SU-DHL-6 (cell line): ENCODE results near the gene TEK.

Experiments used
- H2AFZ ChIP-seq: fragments of 200-600 bp; sonication (generic); 2 replicates; pipeline ENCODE4 v1.6.1; 2014; ENCODE audit warnings: low read depth, mild to moderate bottlenecking, moderate library complexity, mixed read lengths, antibody characterized with exemption, low read length; ENCODE audit not compliant: severe bottlenecking
- H3F3A ChIP-seq: fragments of 200-600 bp; shearing (Covaris generic); 2 replicates; pipeline ENCODE4 v1.6.0; 2016; ENCODE audit warnings: antibody characterized with exemption, mild to moderate bottlenecking; ENCODE audit not compliant: insufficient read depth
- H3K27ac ChIP-seq: fragments of 200-600 bp; sonication (generic); 2 replicates; pipeline ENCODE4 v1.5.1; 2016; ENCODE audit warnings: low read depth, mild to moderate bottlenecking, low read length, moderate library complexity, mixed read lengths
- H3K27me3 ChIP-seq: fragments of 200-600 bp; sonication (generic), shearing (Covaris generic); 2 replicates; pipeline ENCODE4 v1.6.0; 2014; ENCODE audit warnings: mild to moderate bottlenecking, low read length
- H3K36me3 ChIP-seq: fragments of 200-600 bp; sonication (generic); 2 replicates; pipeline ENCODE4 v1.6.1; 2014; ENCODE audit warnings: mild to moderate bottlenecking, low read length, mixed read lengths
- H3K4me2 ChIP-seq: fragments of 300-600, 200-600 bp; shearing (Covaris generic), sonication (generic); 2 replicates; pipeline ENCODE4 v1.6.0; 2014; ENCODE audit warnings: low read length, low read depth, mild to moderate bottlenecking; ENCODE audit not compliant: poor library complexity, severe bottlenecking
- H3K4me3 ChIP-seq: fragments of 200-600 bp; sonication (generic); 2 replicates; pipeline ENCODE4 v1.5.1; 2014; ENCODE audit warnings: antibody characterized with exemption, low read length, mild to moderate bottlenecking, mixed read lengths; ENCODE audit not compliant: insufficient read depth, poor library complexity, severe bottlenecking
- H3K79me2 ChIP-seq: fragments of 200-600 bp; sonication (generic); 2 replicates; pipeline ENCODE4 v1.6.1; 2014; ENCODE audit warnings: mild to moderate bottlenecking, low read length, moderate library complexity; ENCODE audit not compliant: insufficient read depth
- H3K9ac ChIP-seq: fragments of 200-600 bp; sonication (generic); 2 replicates; pipeline ENCODE4 v1.7.0; 2014; ENCODE audit warnings: mild to moderate bottlenecking, low read length
- H3K9me2 ChIP-seq: fragments of 200-600 bp; sonication (generic); replicated peaks from 2 replicates; pipeline ENCODE4 v1.6.1; 2014; ENCODE audit warnings: low read length; ENCODE audit not compliant: insufficient read depth
- H3K9me3 ChIP-seq: fragments of 200-600 bp; sonication (generic); 2 replicates; pipeline ENCODE4 v1.6.1; 2014; ENCODE audit warnings: low read length, mixed read lengths; ENCODE audit not compliant: insufficient read depth
- H4K20me1 ChIP-seq: fragments of 200-600 bp; sonication (generic); 2 replicates; pipeline ENCODE4 v1.6.1; 2014; ENCODE audit warnings: low read depth, mild to moderate bottlenecking, antibody characterized with exemption, low read length, moderate library complexity, mixed read lengths
- EZH2phosphoT487 ChIP-seq: fragments of 200-600 bp; sonication (generic), shearing (Covaris generic); conservative IDR thresholded peaks from 2 replicates; pipeline ENCODE4 v1.6.1; 2018; ENCODE audit warnings: mild to moderate bottlenecking, antibody characterized with exemption, low read length, moderate library complexity, mixed read lengths
- TF ChIP-seq, protein P1 (sequence below): fragments of 200-600 bp; sonication (generic); IDR thresholded peaks from one replicate; pipeline ENCODE4 v1.5.1; 2017; ENCODE audit warnings: antibody characterized with exemption, mild to moderate bottlenecking, low read length, moderate library complexity; ENCODE audit not compliant: insufficient read depth, poor library complexity, severe bottlenecking

The TEK gene

DNA sequence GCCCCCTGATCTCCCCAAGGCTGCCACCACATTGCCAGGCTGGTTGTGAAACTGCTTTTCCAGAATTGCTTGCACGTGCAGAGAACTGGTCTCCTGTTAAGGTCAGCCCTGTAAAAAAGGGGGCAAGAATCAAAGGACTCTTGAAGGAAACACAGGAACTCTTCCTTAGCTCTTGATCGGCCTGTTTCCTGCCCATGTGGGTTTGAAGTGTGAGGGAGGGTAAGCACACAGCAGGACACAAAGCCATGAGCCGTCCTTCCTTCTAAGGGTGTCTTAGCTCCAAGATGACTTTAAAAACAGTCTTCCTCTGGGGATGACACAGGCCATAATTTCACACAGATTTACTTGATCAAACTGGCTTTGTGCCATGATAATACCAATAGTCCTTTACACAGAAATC is 36.1 kb downstream of the TEK start:
- no peak overlapping the region for H3K27ac ChIP-seq
- no peak overlapping the region for H3K9ac ChIP-seq
- no peaks in the 10 kb centered on the region for H3F3A ChIP-seq
- H3K4me2 ChIP-seq = no peak overlapping the region
- no peaks in the 10 kb centered on the region for H3K27me3 ChIP-seq
- H3K9me3 ChIP-seq = no peaks in the 10 kb centered on the region
- no peaks in the 10 kb centered on the region for H3K79me2 ChIP-seq
- no peaks in the 10 kb centered on the region for H3K36me3 ChIP-seq
- H2AFZ ChIP-seq = no peak overlapping the region
- H4K20me1 ChIP-seq = no peaks in the 10 kb centered on the region
- TF ChIP-seq EZH2phosphoT487 = no peak
- TF ChIP-seq, protein P1, sequence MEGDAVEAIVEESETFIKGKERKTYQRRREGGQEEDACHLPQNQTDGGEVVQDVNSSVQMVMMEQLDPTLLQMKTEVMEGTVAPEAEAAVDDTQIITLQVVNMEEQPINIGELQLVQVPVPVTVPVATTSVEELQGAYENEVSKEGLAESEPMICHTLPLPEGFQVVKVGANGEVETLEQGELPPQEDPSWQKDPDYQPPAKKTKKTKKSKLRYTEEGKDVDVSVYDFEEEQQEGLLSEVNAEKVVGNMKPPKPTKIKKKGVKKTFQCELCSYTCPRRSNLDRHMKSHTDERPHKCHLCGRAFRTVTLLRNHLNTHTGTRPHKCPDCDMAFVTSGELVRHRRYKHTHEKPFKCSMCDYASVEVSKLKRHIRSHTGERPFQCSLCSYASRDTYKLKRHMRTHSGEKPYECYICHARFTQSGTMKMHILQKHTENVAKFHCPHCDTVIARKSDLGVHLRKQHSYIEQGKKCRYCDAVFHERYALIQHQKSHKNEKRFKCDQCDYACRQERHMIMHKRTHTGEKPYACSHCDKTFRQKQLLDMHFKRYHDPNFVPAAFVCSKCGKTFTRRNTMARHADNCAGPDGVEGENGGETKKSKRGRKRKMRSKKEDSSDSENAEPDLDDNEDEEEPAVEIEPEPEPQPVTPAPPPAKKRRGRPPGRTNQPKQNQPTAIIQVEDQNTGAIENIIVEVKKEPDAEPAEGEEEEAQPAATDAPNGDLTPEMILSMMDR = no peak
- no peaks in the 10 kb centered on the region for H3K9me2 ChIP-seq
- no peak overlapping the region for H3K4me3 ChIP-seq

DNA sequence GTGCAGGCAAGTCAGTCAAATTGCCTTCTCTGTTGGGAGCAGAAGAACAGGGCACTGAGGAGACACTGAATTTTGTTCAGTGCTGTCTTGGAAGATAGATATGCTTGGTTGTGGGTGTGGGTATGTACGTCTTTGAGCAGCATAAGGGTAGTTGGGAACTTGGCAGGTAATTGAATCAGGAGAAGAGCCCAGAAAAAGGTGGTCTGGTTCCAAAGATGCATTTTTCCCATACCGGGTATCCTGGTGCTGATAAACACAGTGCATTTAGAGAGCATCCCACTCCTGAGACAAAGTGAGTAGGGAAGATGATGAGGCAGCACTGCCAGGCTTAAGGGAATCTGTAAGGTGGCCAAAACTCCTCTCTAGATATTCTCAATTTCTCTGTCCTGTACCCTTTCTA is 40.6 kb downstream of the TEK start:
- H3K4me3 ChIP-seq = no peak overlapping the region

DNA sequence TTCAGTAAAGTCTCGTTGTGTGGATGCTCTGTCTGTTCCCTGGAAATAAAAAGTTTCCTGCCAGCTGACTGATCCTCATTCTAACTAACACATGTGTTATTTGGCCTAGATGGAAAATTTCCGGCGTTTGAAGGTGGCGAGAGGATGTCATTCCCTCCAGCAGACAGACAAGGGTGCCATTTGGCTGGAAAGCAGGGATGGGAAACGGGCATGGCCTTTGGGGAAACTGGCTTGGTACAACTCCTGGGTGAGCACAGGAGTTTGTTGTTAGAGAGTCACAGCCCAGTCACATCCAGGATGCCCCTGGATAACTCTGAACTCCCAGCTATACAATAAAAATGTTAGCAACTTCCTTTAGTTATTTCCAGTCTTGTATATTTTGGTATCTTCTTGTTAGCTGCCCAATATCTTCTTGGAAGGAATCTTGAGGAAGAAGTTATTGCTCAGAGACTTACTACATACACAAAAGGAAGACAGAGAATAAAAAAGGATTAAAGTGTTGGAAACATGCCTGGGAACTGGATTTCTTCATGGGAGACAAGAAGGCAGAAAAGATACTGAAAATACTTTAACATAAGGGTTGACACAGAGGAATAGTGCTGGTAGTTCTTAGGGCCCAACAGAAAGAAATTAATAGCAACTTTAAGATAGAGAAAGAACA is 41.9 kb downstream of the TEK start:
- Histone ChIP-seq H3K79me2 (no peaks in the 10 kb centered on the region), H3K4me2 (no peak overlapping the region), H3K36me3 (no peaks in the 10 kb centered on the region), H4K20me1 (no peaks in the 10 kb centered on the region), H3K4me3 (no peak overlapping the region), H3F3A (no peaks in the 10 kb centered on the region), H3K27me3 (no peaks in the 10 kb centered on the region), H2AFZ (no peak overlapping the region), H3K9ac (no peak overlapping the region), H3K9me2 (no peaks in the 10 kb centered on the region), H3K27ac (no peak overlapping the region), H3K9me3 (no peaks in the 10 kb centered on the region)
- TF ChIP-seq, protein P1 = no peak
- no peak for TF ChIP-seq EZH2phosphoT487

More for the DNA sequence above, 40.6 kb downstream of the TEK start:
- TF ChIP-seq EZH2phosphoT487 = no peak
- TF ChIP-seq, protein P1 = no peak
- Histone ChIP-seq H3K27me3 (no peaks in the 10 kb centered on the region), H2AFZ (no peak overlapping the region), H3K79me2 (no peaks in the 10 kb centered on the region), H3K9me2 (no peaks in the 10 kb centered on the region), H4K20me1 (no peaks in the 10 kb centered on the region), H3K9me3 (no peaks in the 10 kb centered on the region), H3K27ac (no peak overlapping the region), H3F3A (no peaks in the 10 kb centered on the region), H3K4me2 (no peak overlapping the region), H3K36me3 (no peaks in the 10 kb centered on the region), H3K9ac (no peak overlapping the region)
